Astrocyte (in vitro differentiated cells and primary cell): ENCODE data around the gene CHRNE. TPM values are rescaled to one million over a fixed set of nuclear protein-coding genes. Genes with fewer than 3 reads are reported as not detected.
"Not testable (repeated sequence)": the region's sequence is repeated elsewhere in the genome, so short reads cannot be mapped to it uniquely, and the experiment has no call there.

ENCODE experiments used
- DNase-seq: peaks from one replicate; pipeline ENCODE4 v3.0.0-alpha.2; 2010; ENCODE audit warnings: low read depth
- FAIRE-seq: peaks from 2 replicates; lab custom pipeline; 2011; peaks lifted over from hg19 to GRCh38; lab: Jason Lieb, UNC
- H2AFZ ChIP-seq: 2 replicates; pipeline ENCODE4 v1.6.0; 2012; ENCODE audit warnings: low read depth, low read length, inconsistent platforms
- H3K27ac ChIP-seq: 2 replicates; pipeline ENCODE4 v1.5.1; 2011; ENCODE audit warnings: low read depth, low read length, inconsistent platforms
- H3K27me3 ChIP-seq: 2 replicates; pipeline ENCODE4 v1.6.0; 2011; ENCODE audit warnings: low read length, inconsistent platforms; ENCODE audit not compliant: insufficient read depth
- H3K36me3 ChIP-seq: 2 replicates; pipeline ENCODE4 v1.5.1; 2011; ENCODE audit warnings: low read length, inconsistent platforms; ENCODE audit not compliant: insufficient read depth
- H3K4me1 ChIP-seq: 2 replicates; pipeline ENCODE4 v1.5.1; 2011; ENCODE audit warnings: low read length, inconsistent platforms; ENCODE audit not compliant: insufficient read depth
- H3K4me2 ChIP-seq: 2 replicates; pipeline ENCODE4 v1.6.0; 2012; ENCODE audit warnings: low read length, inconsistent platforms
- H3K4me3 ChIP-seq: 2 replicates; pipeline ENCODE4 v1.5.1; 2011; ENCODE audit warnings: low read depth, mild to moderate bottlenecking, low read length, inconsistent platforms; ENCODE audit not compliant: insufficient read depth
- H3K79me2 ChIP-seq: 2 replicates; pipeline ENCODE4 v1.6.0; 2012; ENCODE audit warnings: mild to moderate bottlenecking, low read length, inconsistent platforms; ENCODE audit not compliant: insufficient read depth
- H3K9ac ChIP-seq: 2 replicates; pipeline ENCODE4 v1.6.0; 2012; ENCODE audit warnings: mild to moderate bottlenecking, low read length, inconsistent platforms
- H3K9me3 ChIP-seq: 2 replicates; pipeline ENCODE4 v1.5.1; 2012; ENCODE audit warnings: low read depth, mild to moderate bottlenecking, low read length, inconsistent platforms; ENCODE audit not compliant: insufficient read depth
- H4K20me1 ChIP-seq: 2 replicates; pipeline ENCODE4 v1.6.0; 2012; ENCODE audit warnings: low read length, inconsistent platforms; ENCODE audit not compliant: insufficient read depth
- H3K27ac Mint-ChIP-seq: one replicate; pipeline ENCODE4 v1.8.0; 2021; ENCODE audit warnings: mild to moderate bottlenecking, mixed read lengths; ENCODE audit not compliant: unreplicated experiment
- H3K27me3 Mint-ChIP-seq: one replicate; pipeline ENCODE4 v1.8.0; 2021; ENCODE audit warnings: low read depth, mixed read lengths; ENCODE audit not compliant: unreplicated experiment
- H3K36me3 Mint-ChIP-seq: one replicate; pipeline ENCODE4 v1.8.0; 2021; ENCODE audit warnings: low read depth, mixed read lengths; ENCODE audit not compliant: unreplicated experiment
- H3K4me1 Mint-ChIP-seq: one replicate; pipeline ENCODE4 v1.8.0; 2021; ENCODE audit warnings: low read depth, mixed read lengths; ENCODE audit not compliant: unreplicated experiment
- H3K4me3 Mint-ChIP-seq: one replicate; pipeline ENCODE4 v1.8.0; 2021; ENCODE audit warnings: mild to moderate bottlenecking, moderate library complexity, mixed read lengths; ENCODE audit not compliant: unreplicated experiment
- H3K9me3 Mint-ChIP-seq: one replicate; pipeline ENCODE4 v1.8.0; 2021; ENCODE audit warnings: mild to moderate bottlenecking, mixed read lengths; ENCODE audit not compliant: unreplicated experiment
- CTCF ChIP-seq: IDR thresholded peaks from 2 replicates; pipeline ENCODE4 v1.5.1; 2011; ENCODE audit warnings: low read depth, mild to moderate bottlenecking, inconsistent platforms, low read length, moderate library complexity; ENCODE audit not compliant: insufficient read depth
- EZH2 ChIP-seq: IDR thresholded peaks from 2 replicates; pipeline ENCODE4 v1.6.1; 2012; ENCODE audit warnings: mild to moderate bottlenecking, low read length, inconsistent platforms; ENCODE audit not compliant: insufficient read depth
- total RNA-seq: library from RNA; stranded (reverse); gene quantifications from 2 replicates; pipeline ENCODE4 v1.2.1, GENCODE V29; 2021

The CHRNE gene
- total RNA-seq, 1 donor from 2014 or later: 0.20 TPM

- H3K36me3 Mint-ChIP-seq: peaks cover 24% of the 10 kb centered on the region
- H3K27ac Mint-ChIP-seq: no peak overlapping the region
- no peaks in the 10 kb centered on the region for H3K9me3 ChIP-seq
Measured at GRCh38 chr17:4932756-4933155, 29.9 kb upstream of the CHRNE start.

GRCh38 chr17:4931963-4932362 is 29.1 kb upstream of the CHRNE start, which contains the start of gene GP1BA:
TSS of gene GP1BA (plus strand) at chr17:4932277. CDS start at chr17:4932605, 328 bp downstream.
- no peak for DNase-seq
- Histone ChIP-seq H3K27me3 (no peaks in the 10 kb centered on the region), H3K9ac (no peak within 1 kb of the TSS), H3K27ac (no peak within 1 kb of the TSS), H3K4me1 (peaks cover 7% of the 10 kb centered on the region), H3K36me3 (no peaks in the 10 kb centered on the region), H3K79me2 (no peaks in the 10 kb centered on the region), H2AFZ (no peak within 1 kb of the TSS), H3K4me3 (no peak within 1 kb of the TSS), H3K4me2 (no peak within 1 kb of the TSS), H3K9me3 (no peaks in the 10 kb centered on the region), H4K20me1 (no peaks in the 10 kb centered on the region)
- H3K27ac Mint-ChIP-seq: no peak within 1 kb of the TSS
- H3K4me3 Mint-ChIP-seq: no peak within 1 kb of the TSS
- H3K9me3 Mint-ChIP-seq: no peaks in the 10 kb centered on the region
- H3K4me1 Mint-ChIP-seq: peaks cover 12% of the 10 kb centered on the region
- no peaks in the 10 kb centered on the region for H3K27me3 Mint-ChIP-seq
- H3K36me3 Mint-ChIP-seq: peaks cover 24% of the 10 kb centered on the region
- FAIRE-seq: no peak
- no peak for TF ChIP-seq CTCF
- TF ChIP-seq EZH2: no peak

More at GRCh38 chr17:4932756-4933155, 29.9 kb upstream of the CHRNE start:
- Histone ChIP-seq H3K27ac (no peak overlapping the region), H3K4me2 (no peak overlapping the region), H3K4me1 (peaks cover 7% of the 10 kb centered on the region), H3K27me3 (no peaks in the 10 kb centered on the region), H3K36me3 (no peaks in the 10 kb centered on the region), H3K4me3 (no peak overlapping the region), H4K20me1 (no peaks in the 10 kb centered on the region), H2AFZ (no peak overlapping the region), H3K79me2 (peaks cover 2% of the 10 kb centered on the region), H3K9ac (no peak overlapping the region)
- peaks cover 12% of the 10 kb centered on the region for H3K4me1 Mint-ChIP-seq
- H3K27me3 Mint-ChIP-seq: no peaks in the 10 kb centered on the region
- DNase-seq: no peak
- H3K4me3 Mint-ChIP-seq: no peak overlapping the region
- no peak for FAIRE-seq
- no peaks in the 10 kb centered on the region for H3K9me3 Mint-ChIP-seq
- TF ChIP-seq CTCF: no peak
- TF ChIP-seq EZH2: no peak

GRCh38 chr17:4928881-4929280 is 26.0 kb upstream of the CHRNE start:
- Mint-ChIP-seq H3K4me1 (peaks cover 4% of the 10 kb centered on the region), H3K4me3 (no peak overlapping the region), H3K27me3 (no peaks in the 10 kb centered on the region), H3K27ac (no peak overlapping the region), H3K36me3 (peaks cover 23% of the 10 kb centered on the region), H3K9me3 (no peaks in the 10 kb centered on the region)
- H3K27ac ChIP-seq: no peak overlapping the region
- H2AFZ ChIP-seq: no peak overlapping the region
- H3K4me2 ChIP-seq: no peak overlapping the region
- DNase-seq: no peak
- no peak for FAIRE-seq
- no peak overlapping the region for H3K4me3 ChIP-seq
- H3K9ac ChIP-seq: no peak overlapping the region
- H3K36me3 ChIP-seq: no peaks in the 10 kb centered on the region
- no peaks in the 10 kb centered on the region for H4K20me1 ChIP-seq
- TF ChIP-seq EZH2: no peak
- TF ChIP-seq CTCF: no peak
- peaks cover under 1% of the 10 kb centered on the region for H3K4me1 ChIP-seq
- H3K27me3 ChIP-seq: no peaks in the 10 kb centered on the region
- no peaks in the 10 kb centered on the region for H3K9me3 ChIP-seq
- no peaks in the 10 kb centered on the region for H3K79me2 ChIP-seq

GRCh38 chr17:4926577-4927335 is 23.9 kb upstream of the CHRNE start:
- H3K27ac ChIP-seq, H3K27ac Mint-ChIP-seq, H3K4me2 ChIP-seq, H3K27me3 Mint-ChIP-seq, H3K4me1 Mint-ChIP-seq, H3K4me3 ChIP-seq, H2AFZ ChIP-seq, FAIRE-seq, H3K27me3 ChIP-seq, H3K36me3 ChIP-seq, H3K9ac ChIP-seq, H4K20me1 ChIP-seq, H3K9me3 Mint-ChIP-seq, H3K79me2 ChIP-seq, DNase-seq, H3K4me3 Mint-ChIP-seq, H3K9me3 ChIP-seq, H3K4me1 ChIP-seq: not testable (repeated sequence)
- H3K36me3 Mint-ChIP-seq: peaks cover 13% of the 10 kb centered on the region
